BE2C (cell line): ENCODE results near the gene COQ8A.

ENCODE experiments used
- DNase-seq: peaks from one replicate; pipeline ENCODE4 v3.0.0-alpha.2; 2020
- H3K27me3 ChIP-seq: fragments of 250-450 bp; sonication (Bioruptor Pico); 2 replicates; pipeline ENCODE4 v1.5.1; 2020; ENCODE audit warnings: mild to moderate bottlenecking
- H3K36me3 ChIP-seq: fragments of 250-450 bp; sonication (Bioruptor Pico); 2 replicates; pipeline ENCODE4 v1.5.1; 2020; ENCODE audit warnings: mild to moderate bottlenecking
- H3K4me1 ChIP-seq: fragments of 250-450 bp; sonication (Bioruptor Pico); 2 replicates; pipeline ENCODE4 v1.5.1; 2020
- H3K4me3 ChIP-seq: 2 replicates; pipeline ENCODE4 v1.5.1; 2011; ENCODE audit warnings: low read depth, low read length
- H3K9me3 ChIP-seq: fragments of 250-450 bp; sonication (Bioruptor Pico); 2 replicates; pipeline ENCODE4 v1.5.1; 2020
- TF ChIP-seq, protein P1 (sequence below): IDR thresholded peaks from 2 replicates; pipeline ENCODE4 v1.5.1; 2012; ENCODE audit warnings: mild to moderate bottlenecking, low read depth, low read length

COQ8A gene

GRCh38 chr1:227035316-227035715 lies 95.2 kb downstream of the COQ8A start:
- Histone ChIP-seq H3K36me3 (peaks cover 14% of the 10 kb centered on the region), H3K27me3 (no peaks in the 10 kb centered on the region), H3K4me1 (peaks cover 5% of the 10 kb centered on the region), H3K9me3 (no peaks in the 10 kb centered on the region), H3K4me3 (no peak overlapping the region)
- no peak for DNase-seq
- TF ChIP-seq, protein P1, sequence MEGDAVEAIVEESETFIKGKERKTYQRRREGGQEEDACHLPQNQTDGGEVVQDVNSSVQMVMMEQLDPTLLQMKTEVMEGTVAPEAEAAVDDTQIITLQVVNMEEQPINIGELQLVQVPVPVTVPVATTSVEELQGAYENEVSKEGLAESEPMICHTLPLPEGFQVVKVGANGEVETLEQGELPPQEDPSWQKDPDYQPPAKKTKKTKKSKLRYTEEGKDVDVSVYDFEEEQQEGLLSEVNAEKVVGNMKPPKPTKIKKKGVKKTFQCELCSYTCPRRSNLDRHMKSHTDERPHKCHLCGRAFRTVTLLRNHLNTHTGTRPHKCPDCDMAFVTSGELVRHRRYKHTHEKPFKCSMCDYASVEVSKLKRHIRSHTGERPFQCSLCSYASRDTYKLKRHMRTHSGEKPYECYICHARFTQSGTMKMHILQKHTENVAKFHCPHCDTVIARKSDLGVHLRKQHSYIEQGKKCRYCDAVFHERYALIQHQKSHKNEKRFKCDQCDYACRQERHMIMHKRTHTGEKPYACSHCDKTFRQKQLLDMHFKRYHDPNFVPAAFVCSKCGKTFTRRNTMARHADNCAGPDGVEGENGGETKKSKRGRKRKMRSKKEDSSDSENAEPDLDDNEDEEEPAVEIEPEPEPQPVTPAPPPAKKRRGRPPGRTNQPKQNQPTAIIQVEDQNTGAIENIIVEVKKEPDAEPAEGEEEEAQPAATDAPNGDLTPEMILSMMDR = no peak

- TF ChIP-seq, protein P1 = no peak
- no peak overlapping the region for H3K4me3 ChIP-seq
- H3K36me3 ChIP-seq = peaks cover 14% of the 10 kb centered on the region
- H3K9me3 ChIP-seq = no peaks in the 10 kb centered on the region
- H3K4me1 ChIP-seq = peaks cover 5% of the 10 kb centered on the region
- DNase-seq = no peak
- no peaks in the 10 kb centered on the region for H3K27me3 ChIP-seq
These were observed 97.0 kb downstream of the COQ8A start for GRCh38 chr1:227037121-227037520.
